ENCODE results near the gene HSD17B4.

- TF ChIP-seq POLR2AphosphoS5 (IDR thresholded peaks at IDR 0.05; ENCODE audit: borderline replicate concordance, low read depth, low read length) (no peak), EZH2 (IDR thresholded peaks at IDR 0.05) (no peak), FOXP2 (optimal IDR thresholded peaks at IDR 0.05; ENCODE audit: control extremely low read depth, extremely low read length, insufficient read depth) (no peak)
Measured at GRCh38 chr5:119512277-119512676, 60.0 kb downstream of the HSD17B4 start.
